Adrenal gland (tissue), 12 donors: ENCODE results near the gene CAMTA2. TPM values are rescaled to one million over a fixed set of nuclear protein-coding genes. Genes with fewer than 3 reads are reported as not detected.
A peak's percentile ranks its signal among the peaks of the same experiment; 100 is the strongest.

Experiments used
- DNase-seq, 7 donors: peaks; one replicate each; pipeline ENCODE4 v3.0.0-alpha.2; 2019 to 2020
- H3K27ac ChIP-seq, 5 donors: fragments of 200-600 bp; sonication (generic) in 4 of 5; 1 replicate in 3 of 5; 2 replicates in 2 of 5; pipeline versions ENCODE4 v1.5.1 to v1.8.0; 2016 to 2020; ENCODE audit warnings: mild to moderate bottlenecking in 1 of 5
- H3K27me3 ChIP-seq: fragments of 200-600 bp; 2 replicates; pipeline ENCODE4 v1.8.0; 2021
- H3K36me3 ChIP-seq, 2 donors: fragments of 200-600 bp; replicated peaks in 1 of 2; 1 replicate in 1 of 2; 2 replicates in 1 of 2; pipeline versions ENCODE4 v1.5.1 to v1.8.0; 2018 to 2022
- H3K4me1 ChIP-seq, 2 donors: fragments of 200-600 bp; replicated peaks in 1 of 2; 1 replicate in 1 of 2; 2 replicates in 1 of 2; pipeline versions ENCODE4 v1.5.1 to v1.8.0; 2018 to 2021
- H3K4me3 ChIP-seq, 4 donors: fragments of 200-600 bp; sonication (generic) in 3 of 4; one replicate each; pipeline ENCODE4 v1.5.1; 2016 to 2018
- H3K9me3 ChIP-seq, 3 donors: fragments of 200-600 bp; sonication (generic) in 1 of 3; replicated peaks in 1 of 3; 1 replicate in 2 of 3; 2 replicates in 1 of 3; pipeline versions ENCODE4 v1.5.1 to v1.8.0; 2016 to 2021
- CTCF ChIP-seq, 6 experiments: fragments of 450-650 bp in 4 of 6; fragments of 200-600 bp in 2 of 6; sonication (generic) in 1 of 6; IDR thresholded peaks; 1 replicate in 5 of 6; 2 replicates in 1 of 6; pipeline versions ENCODE4 v1.5.1 to v1.8.0; 2016 to 2021; ENCODE audit warnings: antibody characterized with exemption in 6 of 6, mild to moderate bottlenecking in 2 of 6, moderate library complexity in 1 of 6
- POLR2A ChIP-seq, 2 donors: fragments of 450-650 bp; IDR thresholded peaks; one replicate each; pipeline ENCODE4 v1.6.1; 2017; ENCODE audit warnings: antibody characterized with exemption in 2 of 2, mild to moderate bottlenecking in 2 of 2, moderate library complexity in 1 of 2
- WGBS, 4 donors: extraction: QIAGEN DNeasy Blood & Tissue Kit in 2 of 4; methylation state at CpG; one replicate each; pipeline versions ENCODE4 v1.1.5 to v1.1.7; 2013 to 2017; 5-methylcytosine and 5-hydroxymethylcytosine counted together
- intact Hi-C, 2 donors: fragments of 100-400 bp; cut with DNase I; formaldehyde crosslinking; loops; one replicate each; pipeline versions ENCODE4 v1.14.1 to v1.15.0; 2022 to 2023
- polyA plus RNA-seq, 3 donors: library from polyadenylated mRNA; stranded (reverse); fragments of 200-250 nt in 2 of 3; fragments of 350-450 nt in 1 of 3; fragmentation: Illumina TruSeq in 1 of 3; extraction: RNeasy Lipid Tissue Mini Kit (QIAGEN cat#74804) in 1 of 3; gene quantifications; one replicate each; pipeline ENCODE4 v1.2.3, GENCODE V29; 2013 to 2014
- total RNA-seq, 9 donors: library from RNA; depleted of rRNA in 4 of 9; stranded (reverse); fragments of >200 nt in 4 of 9; fragments of 120-200 nt in 1 of 9; fragmentation: NEBNext Ultra II Directional in 1 of 9; extraction: Animal tissue kit (Norgen Biotek cat#: 25700) in 1 of 9; gene quantifications; one replicate each; pipeline versions ENCODE4 v1.1.0 to v1.2.4, GENCODE V29; 2013 to 2023
- donor health status: healthy with polysubstance abuse.
- donor health status: Bipolar disorder and iron deficiency.
- donor health status: DM: yes; HTN: yes; CAD: no.
- donor health status: DM: no; HTN: no; CAD: no.
- donor health status: DM: no; HTN: no; CAD: no.
- donor health status: DM: yes; HTN: yes; CAD: no.

The CAMTA2 gene
- total and polyA plus RNA-seq, 12 donors = 6.9 to 190 (median 32.6) TPM

- peak in 6 of 7 donors; percentile 59 to 72 (median 64) for DNase-seq
- intact Hi-C loops = no loop called here
- no peak for TF ChIP-seq POLR2A (IDR thresholded peaks at IDR 0.05)
- H3K4me3 ChIP-seq = peak overlapping the region in 1 of 4 donors; percentile 64
- no peaks in the 10 kb centered on the region for H3K9me3 ChIP-seq
- H3K27ac ChIP-seq = peak overlapping the region in 1 of 5 donors; percentile 14
- WGBS, 4 donors = 75 to 85% (median 77%) methylated on average over 6 to 11 of the region's 11 CpGs
- peaks cover 0 to 45% of the 10 kb centered on the region in 2 donors for H3K36me3 ChIP-seq
- H3K4me1 ChIP-seq = peaks cover 24 to 26% of the 10 kb centered on the region in 2 donors
- no peaks in the 10 kb centered on the region for H3K27me3 ChIP-seq
Measured at GRCh38 chr17:5000237-5000639, 12.8 kb upstream of the CAMTA2 start.

GRCh38 chr17:4999430-5000093, 12.1 kb upstream of the CAMTA2 start:
- Histone ChIP-seq H3K4me1 (peaks cover 24 to 26% of the 10 kb centered on the region in 2 donors), H3K9me3 (no peaks in the 10 kb centered on the region), H3K27me3 (no peaks in the 10 kb centered on the region), H3K36me3 (peaks cover 0 to 38% of the 10 kb centered on the region in 2 donors), H3K4me3 (peak overlapping the region in 1 of 4 donors; percentile 64), H3K27ac (no peak overlapping the region)
- intact Hi-C loops = loop anchor here in 1 of 2 donors (5.0 kb wide), 1 partner anchor 62 kb away; no protein-coding TSS in a partner anchor
- DNase-seq = no peak
- no peak for TF ChIP-seq CTCF (IDR thresholded peaks at IDR 0.05)
- TF ChIP-seq POLR2A (IDR thresholded peaks at IDR 0.05) = no peak
- WGBS, 4 donors = 74 to 76% (median 75%) methylated on average over 12 of the region's 12 CpGs

DNA sequence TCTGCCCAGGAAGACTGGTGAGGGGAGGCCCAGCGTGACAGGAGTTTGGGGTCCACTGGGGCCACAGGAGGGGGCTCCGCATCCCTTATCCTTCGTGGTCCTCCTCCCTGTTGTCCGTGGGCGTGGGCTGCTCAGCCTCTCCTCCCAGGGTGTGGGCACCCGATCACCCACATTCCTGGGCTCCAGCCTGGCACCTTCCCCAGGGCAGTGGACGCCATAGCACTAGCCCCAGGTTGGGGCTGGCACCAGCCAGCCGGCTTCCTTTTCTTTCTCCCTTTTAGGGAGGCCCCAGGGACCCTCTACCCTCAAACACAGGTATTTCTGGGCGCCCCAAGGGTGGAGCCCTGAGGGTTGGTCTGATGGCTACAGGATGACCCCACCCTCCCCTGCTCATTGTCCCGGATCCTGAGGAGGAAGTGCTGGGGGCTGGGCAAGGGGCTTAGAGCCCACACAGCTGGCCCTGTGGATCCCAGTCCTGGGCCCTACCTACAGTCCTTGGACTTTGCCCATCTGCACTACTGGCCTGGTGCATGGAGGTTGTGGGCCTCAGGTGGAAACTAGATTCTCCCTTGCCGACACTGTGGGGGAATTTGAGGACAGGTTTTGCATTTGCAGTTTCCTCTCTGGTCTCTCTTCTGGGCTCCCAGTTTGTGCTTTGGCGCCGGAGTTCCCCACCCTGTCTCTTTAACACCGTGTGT, 11.4 kb upstream of the CAMTA2 start:
- intact Hi-C loops = loop anchor here in 1 of 2 donors (5.0 kb wide), 1 partner anchor 62 kb away; no protein-coding TSS in a partner anchor
- no peak for DNase-seq
- Histone ChIP-seq H3K27me3 (no peaks in the 10 kb centered on the region), H3K27ac (peak overlapping the region in 3 of 5 donors; percentile 48 to 90 (median 89)), H3K36me3 (peaks cover 0 to 31% of the 10 kb centered on the region in 2 donors), H3K4me1 (peaks cover 24 to 26% of the 10 kb centered on the region in 2 donors), H3K9me3 (no peaks in the 10 kb centered on the region), H3K4me3 (peak overlapping the region; percentile 27 to 81 (median 70))
- TF ChIP-seq CTCF (IDR thresholded peaks at IDR 0.05) (no peak), POLR2A (IDR thresholded peaks at IDR 0.05) (no peak)
- 28 to 44% (median 37%) methylated on average over 5 to 14 of the region's 14 CpGs for WGBS, 4 donors

- Histone ChIP-seq H3K36me3 (peaks cover 0 to 24% of the 10 kb centered on the region in 2 donors), H3K27ac (peak overlapping the region in 3 of 5 donors; percentile 48 to 90 (median 89)), H3K9me3 (no peaks in the 10 kb centered on the region), H3K27me3 (no peaks in the 10 kb centered on the region), H3K4me3 (peak overlapping the region; percentile 27 to 81 (median 70)), H3K4me1 (peaks cover 24 to 26% of the 10 kb centered on the region in 2 donors)
- TF ChIP-seq CTCF (IDR thresholded peaks at IDR 0.05) = no peak
- peak; percentile 3 to 61 for TF ChIP-seq POLR2A (IDR thresholded peaks at IDR 0.05)
- intact Hi-C loops = loop anchor here in 1 of 2 donors (5.0 kb wide), 1 partner anchor 61 kb away; no protein-coding TSS in a partner anchor
- 0 to 2% (median 1%) methylated on average over 9 to 55 of the region's 55 CpGs for WGBS, 4 donors
- DNase-seq = peak; percentile 43 to 71 (median 64)
Measured at GRCh38 chr17:4998027-4998731, 10.7 kb upstream of the CAMTA2 start.
